ENCODE data around the gene TEX51. TPM values are rescaled to one million over a fixed set of nuclear protein-coding genes. Genes with fewer than 3 reads are reported as not detected.

TEX51 gene
- total RNA-seq, 1 donor from 2014 or later, result not detected

DNA sequence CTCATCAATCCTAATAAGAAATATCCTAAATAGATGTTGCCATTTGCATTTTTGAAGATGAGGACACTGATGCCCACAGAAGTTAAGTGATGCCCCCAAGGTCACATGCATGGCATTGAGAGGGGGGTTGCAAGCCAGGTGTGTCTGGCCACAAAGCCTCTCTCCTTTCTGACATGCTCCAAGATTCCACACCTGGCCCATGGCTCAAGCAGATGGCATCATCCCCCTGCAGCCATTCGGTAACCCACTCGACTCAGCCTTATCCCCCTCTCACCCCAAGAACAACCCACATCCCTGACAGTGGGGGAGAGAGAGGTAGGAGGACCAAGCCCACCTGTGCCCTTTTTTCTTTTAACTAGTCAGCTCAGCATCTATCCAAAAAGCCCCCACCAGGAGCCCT lies 16.5 kb upstream of the TEX51 start:
- Histone ChIP-seq H3K4me3 (ENCODE audit: low read depth, low read length) (no peak overlapping the region), H3K27me3 (ENCODE audit: control insufficient read depth, insufficient read depth, low read length) (no peaks in the 10 kb centered on the region), H3K36me3 (ENCODE audit: control insufficient read depth, insufficient read depth, low read length) (no peaks in the 10 kb centered on the region)
- DNase-seq (ENCODE audit: low read depth) (no peak), FAIRE-seq (no peak)
- TF ChIP-seq, protein P1, sequence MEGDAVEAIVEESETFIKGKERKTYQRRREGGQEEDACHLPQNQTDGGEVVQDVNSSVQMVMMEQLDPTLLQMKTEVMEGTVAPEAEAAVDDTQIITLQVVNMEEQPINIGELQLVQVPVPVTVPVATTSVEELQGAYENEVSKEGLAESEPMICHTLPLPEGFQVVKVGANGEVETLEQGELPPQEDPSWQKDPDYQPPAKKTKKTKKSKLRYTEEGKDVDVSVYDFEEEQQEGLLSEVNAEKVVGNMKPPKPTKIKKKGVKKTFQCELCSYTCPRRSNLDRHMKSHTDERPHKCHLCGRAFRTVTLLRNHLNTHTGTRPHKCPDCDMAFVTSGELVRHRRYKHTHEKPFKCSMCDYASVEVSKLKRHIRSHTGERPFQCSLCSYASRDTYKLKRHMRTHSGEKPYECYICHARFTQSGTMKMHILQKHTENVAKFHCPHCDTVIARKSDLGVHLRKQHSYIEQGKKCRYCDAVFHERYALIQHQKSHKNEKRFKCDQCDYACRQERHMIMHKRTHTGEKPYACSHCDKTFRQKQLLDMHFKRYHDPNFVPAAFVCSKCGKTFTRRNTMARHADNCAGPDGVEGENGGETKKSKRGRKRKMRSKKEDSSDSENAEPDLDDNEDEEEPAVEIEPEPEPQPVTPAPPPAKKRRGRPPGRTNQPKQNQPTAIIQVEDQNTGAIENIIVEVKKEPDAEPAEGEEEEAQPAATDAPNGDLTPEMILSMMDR (IDR thresholded peaks at IDR 0.05; ENCODE audit: insufficient read depth, low read length, severe bottlenecking), result no peak

DNA sequence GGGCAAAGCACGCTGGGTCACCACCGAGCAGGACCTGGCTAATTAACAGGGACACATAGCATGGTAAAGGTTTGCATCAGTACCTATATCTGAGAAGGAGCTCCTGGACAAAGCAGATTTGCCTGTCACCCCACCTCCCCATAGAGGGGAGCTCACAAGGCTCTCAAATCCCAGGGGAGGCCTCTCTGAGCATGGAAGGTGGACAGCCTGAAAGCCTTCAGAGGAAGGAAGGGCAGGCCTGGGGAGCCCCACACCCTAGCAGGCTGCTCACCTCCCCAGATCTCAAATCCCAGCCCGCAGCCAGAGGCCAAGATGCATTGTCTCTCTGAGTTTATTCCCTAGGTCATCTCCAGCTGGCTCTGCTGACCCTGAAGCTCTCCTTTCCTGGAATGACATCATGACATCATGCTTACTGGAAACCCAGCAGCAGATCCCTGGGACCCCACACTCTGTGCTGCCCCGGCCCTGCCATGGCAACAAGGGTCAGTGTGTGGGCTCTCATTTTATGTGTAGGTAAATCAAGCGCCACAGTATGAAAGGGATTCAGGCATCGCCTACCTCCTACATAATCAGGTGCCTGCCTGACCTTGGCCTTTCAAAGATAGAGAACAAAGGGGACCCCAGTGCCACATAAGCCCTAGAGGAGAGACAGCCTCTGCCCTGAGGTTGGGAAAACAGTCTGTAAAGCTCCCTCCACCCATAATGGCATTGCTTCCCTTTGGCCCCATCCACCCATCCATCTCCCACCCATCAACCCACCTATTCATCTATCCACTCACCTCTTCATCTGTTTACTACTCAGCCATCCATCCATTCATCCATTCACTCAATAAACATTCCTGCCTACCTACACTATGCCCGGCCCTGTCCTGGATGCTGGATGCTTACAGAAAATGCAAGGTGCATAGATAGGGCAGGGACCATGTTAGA lies 15.7 kb upstream of the TEX51 start:
- no peak overlapping the region for H3K4me3 ChIP-seq (ENCODE audit: low read depth, low read length)
- no peaks in the 10 kb centered on the region for H3K36me3 ChIP-seq (ENCODE audit: control insufficient read depth, insufficient read depth, low read length)
- TF ChIP-seq, protein P1 (IDR thresholded peaks at IDR 0.05; ENCODE audit: insufficient read depth, low read length, severe bottlenecking), result no peak
- no peak for FAIRE-seq
- no peaks in the 10 kb centered on the region for H3K27me3 ChIP-seq (ENCODE audit: control insufficient read depth, insufficient read depth, low read length)
- no peak for DNase-seq (ENCODE audit: low read depth)

GRCh38 chr2:126883666-126884040 lies 15.0 kb upstream of the TEX51 start:
- FAIRE-seq, result no peak
- Histone ChIP-seq H3K4me3 (ENCODE audit: low read depth, low read length) (no peak overlapping the region), H3K36me3 (ENCODE audit: control insufficient read depth, insufficient read depth, low read length) (no peaks in the 10 kb centered on the region), H3K27me3 (ENCODE audit: control insufficient read depth, insufficient read depth, low read length) (no peaks in the 10 kb centered on the region)
- TF ChIP-seq, protein P1 (IDR thresholded peaks at IDR 0.05; ENCODE audit: insufficient read depth, low read length, severe bottlenecking), result no peak
- DNase-seq (ENCODE audit: low read depth), result no peak

DNA sequence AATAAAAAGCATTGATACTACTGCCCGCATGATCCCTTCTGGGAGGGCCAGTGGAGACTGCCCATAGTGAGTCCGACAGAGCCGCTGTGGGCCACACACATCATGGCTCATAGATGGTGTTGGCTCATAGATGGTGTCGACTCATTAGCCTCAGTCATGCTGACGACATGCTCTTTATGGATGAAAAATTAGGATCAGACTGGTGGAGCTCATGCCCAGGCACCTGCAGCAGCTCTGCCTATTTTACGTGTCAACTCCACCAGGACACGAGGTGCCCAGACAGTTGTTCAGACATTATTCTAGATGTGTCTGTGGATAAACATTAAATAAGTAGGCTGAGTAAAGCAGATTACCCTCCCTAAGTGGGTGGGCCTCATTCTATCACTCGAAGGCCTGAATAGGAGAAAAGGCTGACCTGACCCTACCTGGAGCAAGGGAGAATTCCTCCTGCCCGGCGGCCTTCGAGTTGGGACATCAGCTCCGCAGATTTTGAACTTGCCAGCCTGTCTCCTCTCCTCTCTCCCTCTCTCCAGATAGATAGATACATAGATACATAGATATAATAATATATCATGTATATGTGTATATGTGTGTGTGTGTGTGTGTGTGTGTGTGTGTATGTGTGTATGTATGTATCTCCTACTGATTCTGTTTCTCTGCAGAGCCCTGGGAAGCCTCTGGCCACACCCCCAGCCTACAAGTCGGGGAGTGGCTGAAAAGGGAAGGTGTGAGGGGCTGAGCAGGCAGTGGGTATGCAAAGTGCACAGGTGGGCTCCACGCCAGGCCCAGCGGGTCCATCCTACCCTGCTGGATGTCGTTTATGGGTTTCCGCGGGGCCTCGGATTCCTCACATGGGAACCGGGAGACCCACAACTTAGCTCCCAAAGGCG lies 13.6 kb upstream of the TEX51 start:
- H3K27me3 ChIP-seq (ENCODE audit: control insufficient read depth, insufficient read depth, low read length), result no peaks in the 10 kb centered on the region
- H3K4me3 ChIP-seq (ENCODE audit: low read depth, low read length), result no peak overlapping the region
- TF ChIP-seq, protein P1 (IDR thresholded peaks at IDR 0.05; ENCODE audit: insufficient read depth, low read length, severe bottlenecking), result no peak
- FAIRE-seq (no peak), DNase-seq (ENCODE audit: low read depth) (no peak)
- no peaks in the 10 kb centered on the region for H3K36me3 ChIP-seq (ENCODE audit: control insufficient read depth, insufficient read depth, low read length)

DNA sequence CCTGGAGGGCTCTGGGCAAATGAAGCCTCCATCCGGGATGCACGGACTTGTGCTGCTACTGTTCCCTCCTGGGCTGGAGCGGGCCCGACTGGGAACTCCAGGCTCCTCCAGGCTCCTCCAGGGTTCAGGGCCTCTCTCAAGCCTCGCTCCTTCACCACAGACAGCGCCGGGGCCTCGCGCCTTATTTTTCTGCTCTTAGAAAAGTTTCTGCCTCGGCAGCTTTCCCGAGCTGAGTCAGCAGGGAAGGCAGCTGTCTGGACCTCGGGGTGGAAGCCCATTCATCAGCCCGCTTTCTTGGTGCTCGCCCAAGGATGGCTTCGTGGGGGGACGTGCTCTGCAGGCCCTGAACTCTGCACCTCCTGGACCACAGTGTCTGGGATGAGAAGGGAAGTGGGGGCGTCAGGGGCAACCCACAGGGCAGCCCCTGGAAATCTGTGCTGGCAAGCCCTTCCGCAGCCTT lies 12.9 kb upstream of the TEX51 start:
- H3K36me3 ChIP-seq (ENCODE audit: control insufficient read depth, insufficient read depth, low read length), result no peaks in the 10 kb centered on the region
- no peak overlapping the region for H3K4me3 ChIP-seq (ENCODE audit: low read depth, low read length)
- H3K27me3 ChIP-seq (ENCODE audit: control insufficient read depth, insufficient read depth, low read length), result no peaks in the 10 kb centered on the region
- TF ChIP-seq, protein P1 (IDR thresholded peaks at IDR 0.05; ENCODE audit: insufficient read depth, low read length, severe bottlenecking), result no peak
- DNase-seq (ENCODE audit: low read depth) (no peak), FAIRE-seq (no peak)
